ENCODE data around the gene UGGT2.
A peak's percentile ranks its signal among the peaks of the same experiment; 100 is the strongest.
"Not testable (repeated sequence)": the region's sequence is repeated elsewhere in the genome, so short reads cannot be mapped to it uniquely, and the experiment has no call there.

UGGT2 gene

GRCh38 chr13:95896301-95896700 is 156.9 kb downstream of the UGGT2 start:
- Histone ChIP-seq H2AFZ (ENCODE audit: low read length, unreplicated experiment) (no peak overlapping the region), H3K27me3 (ENCODE audit: insufficient read depth, low read length) (no peaks in the 10 kb centered on the region), H3K36me3 (ENCODE audit: insufficient read depth, low read length) (peaks cover 5% of the 10 kb centered on the region; the same call in 1 of the 2 replicates), H3K27ac (ENCODE audit: low read depth, low read length) (no peak overlapping the region), H3K79me2 (ENCODE audit: control insufficient read depth, insufficient read depth, low read length, unreplicated experiment) (no peaks in the 10 kb centered on the region), H3K4me3 (ENCODE audit: low read depth, low read length) (no peak overlapping the region), H3K4me1 (ENCODE audit: control insufficient read depth, insufficient read depth, low read length, unreplicated experiment) (peaks cover 12% of the 10 kb centered on the region)

DNA sequence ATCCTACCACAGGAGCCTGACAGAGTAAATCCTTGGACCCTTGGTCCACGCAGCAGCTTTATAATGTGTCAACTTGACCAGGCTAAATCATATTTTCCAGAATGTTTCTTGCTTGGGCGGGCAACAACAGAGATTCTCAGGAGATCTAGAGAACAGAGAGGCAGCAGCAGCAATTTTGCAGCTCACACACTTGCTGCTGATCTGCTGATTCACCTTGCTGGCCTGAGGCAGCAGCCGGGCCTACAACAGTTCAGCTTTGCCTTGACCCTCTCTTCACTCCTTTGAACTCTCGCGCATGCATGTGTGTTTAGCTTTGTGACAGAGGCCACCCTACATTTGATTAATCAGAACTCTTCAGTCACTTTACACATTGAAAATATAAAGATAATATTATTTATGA is 159.3 kb downstream of the UGGT2 start:
- no peak overlapping the region for H3K27ac ChIP-seq (ENCODE audit: low read depth, low read length)
- H3K36me3 ChIP-seq (ENCODE audit: insufficient read depth, low read length): no peaks in the 10 kb centered on the region; the same call in 1 of the 2 replicates
- H3K79me2 ChIP-seq (ENCODE audit: control insufficient read depth, insufficient read depth, low read length, unreplicated experiment): no peaks in the 10 kb centered on the region
- H3K4me3 ChIP-seq (ENCODE audit: low read depth, low read length): no peak overlapping the region
- H2AFZ ChIP-seq (ENCODE audit: low read length, unreplicated experiment): no peak overlapping the region
- no peaks in the 10 kb centered on the region for H3K27me3 ChIP-seq (ENCODE audit: insufficient read depth, low read length)
- H3K4me1 ChIP-seq (ENCODE audit: control insufficient read depth, insufficient read depth, low read length, unreplicated experiment): peaks cover 12% of the 10 kb centered on the region

DNA sequence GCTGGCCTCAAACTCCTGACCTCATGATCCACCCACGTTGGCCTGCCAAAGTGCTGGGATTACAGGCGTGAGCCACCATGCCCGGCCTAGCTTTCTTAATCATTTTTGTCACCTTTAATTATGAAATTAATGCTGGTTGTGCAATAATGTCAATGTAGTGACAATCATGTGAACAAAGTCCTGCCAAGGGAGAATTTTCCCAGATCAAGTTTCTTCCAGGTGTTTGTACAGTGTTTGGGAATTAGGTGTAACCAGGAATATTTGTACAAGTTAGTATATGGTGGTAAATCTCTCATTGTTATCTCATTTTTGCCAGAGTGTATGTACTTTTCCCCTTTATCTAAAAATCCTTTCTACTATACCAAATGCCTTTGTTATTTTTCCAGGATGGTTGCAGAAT is 171.1 kb downstream of the UGGT2 start:
- no peak overlapping the region for H3K27ac ChIP-seq (ENCODE audit: low read depth, low read length)
- no peaks in the 10 kb centered on the region for H3K4me1 ChIP-seq (ENCODE audit: control insufficient read depth, insufficient read depth, low read length, unreplicated experiment)
- no peaks in the 10 kb centered on the region for H3K27me3 ChIP-seq (ENCODE audit: insufficient read depth, low read length)
- H2AFZ ChIP-seq (ENCODE audit: low read length, unreplicated experiment): no peak overlapping the region
- H3K36me3 ChIP-seq (ENCODE audit: insufficient read depth, low read length): peaks cover 5% of the 10 kb centered on the region; the same call in 1 of the 2 replicates
- no peaks in the 10 kb centered on the region for H3K79me2 ChIP-seq (ENCODE audit: control insufficient read depth, insufficient read depth, low read length, unreplicated experiment)
- no peak overlapping the region for H3K4me3 ChIP-seq (ENCODE audit: low read depth, low read length)

DNA sequence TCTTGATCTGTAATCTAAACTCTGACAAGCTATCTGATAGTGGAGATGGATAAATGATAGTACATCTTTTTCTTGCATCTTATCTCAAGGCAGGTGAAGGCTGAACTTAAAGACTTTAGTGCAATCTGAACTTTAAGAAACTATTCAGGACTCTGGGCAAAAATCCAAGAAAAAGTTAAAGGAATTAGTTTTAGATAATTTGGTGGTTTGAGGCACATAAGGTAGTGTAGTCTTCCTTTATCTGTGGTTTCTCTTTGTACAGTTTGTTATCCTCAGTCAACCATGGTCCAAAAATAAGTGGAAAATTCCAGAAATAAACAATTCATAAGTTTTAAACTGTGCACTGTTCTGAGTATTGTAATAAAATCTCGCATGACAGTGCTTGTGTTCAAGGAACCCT is 172.9 kb downstream of the UGGT2 start:
- Histone ChIP-seq H3K4me1 (ENCODE audit: control insufficient read depth, insufficient read depth, low read length, unreplicated experiment) (no peaks in the 10 kb centered on the region), H3K4me3 (ENCODE audit: low read depth, low read length) (no peak overlapping the region), H3K27me3 (ENCODE audit: insufficient read depth, low read length) (no peaks in the 10 kb centered on the region), H3K27ac (ENCODE audit: low read depth, low read length) (no peak overlapping the region), H3K79me2 (ENCODE audit: control insufficient read depth, insufficient read depth, low read length, unreplicated experiment) (no peaks in the 10 kb centered on the region), H2AFZ (ENCODE audit: low read length, unreplicated experiment) (no peak overlapping the region), H3K36me3 (ENCODE audit: insufficient read depth, low read length) (peaks cover 11% of the 10 kb centered on the region)

DNA sequence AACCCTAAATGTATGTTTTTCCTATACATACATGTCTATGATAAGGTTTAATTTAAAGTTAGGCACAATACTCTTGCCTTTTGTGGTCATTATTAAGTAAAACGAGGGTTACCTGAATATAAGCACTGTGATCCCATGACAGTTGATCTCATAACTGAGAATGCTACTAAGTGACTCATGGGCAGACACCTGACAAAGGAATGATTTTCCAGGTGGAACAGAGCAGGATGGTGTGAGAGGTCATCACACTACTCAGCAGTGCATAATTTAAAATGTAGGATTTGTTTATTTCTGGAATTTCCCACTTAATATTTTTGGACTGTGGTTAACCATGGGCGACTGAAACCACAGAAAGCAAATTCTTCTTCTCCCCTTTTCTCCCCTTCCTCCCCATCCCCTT is 178.9 kb downstream of the UGGT2 start:
- Histone ChIP-seq H3K4me3 (ENCODE audit: low read depth, low read length) (no peak overlapping the region), H3K36me3 (ENCODE audit: insufficient read depth, low read length) (peaks cover 9% of the 10 kb centered on the region), H3K27me3 (ENCODE audit: insufficient read depth, low read length) (no peaks in the 10 kb centered on the region), H3K27ac (ENCODE audit: low read depth, low read length) (no peak overlapping the region), H3K4me1 (ENCODE audit: control insufficient read depth, insufficient read depth, low read length, unreplicated experiment) (no peaks in the 10 kb centered on the region), H3K79me2 (ENCODE audit: control insufficient read depth, insufficient read depth, low read length, unreplicated experiment) (no peaks in the 10 kb centered on the region), H2AFZ (ENCODE audit: low read length, unreplicated experiment) (no peak overlapping the region)

DNA sequence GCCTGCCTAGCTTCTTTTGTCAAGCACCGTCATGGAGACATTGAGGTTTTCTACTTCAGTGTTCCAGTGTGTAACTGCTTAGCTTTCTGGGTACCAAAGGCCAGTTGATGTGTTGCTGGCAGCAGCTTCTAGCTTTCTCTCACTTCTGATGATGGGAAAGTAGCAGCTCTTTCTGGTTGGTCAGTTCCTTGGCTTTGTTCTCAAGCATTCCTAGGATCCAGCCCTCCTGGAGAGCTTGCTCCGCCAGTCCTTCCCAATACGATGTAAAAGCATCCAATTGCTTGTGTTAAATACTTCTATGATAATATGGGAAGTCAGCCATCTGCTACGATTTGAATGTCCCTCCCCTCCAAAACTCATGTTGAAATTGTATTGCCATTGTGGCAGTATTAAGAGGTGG is 182.8 kb downstream of the UGGT2 start:
- H3K36me3 ChIP-seq (ENCODE audit: insufficient read depth, low read length): peaks cover 2% of the 10 kb centered on the region; the same call in 1 of the 2 replicates
- H2AFZ ChIP-seq (ENCODE audit: low read length, unreplicated experiment): no peak overlapping the region
- H3K27me3 ChIP-seq (ENCODE audit: insufficient read depth, low read length): no peaks in the 10 kb centered on the region
- H3K79me2 ChIP-seq (ENCODE audit: control insufficient read depth, insufficient read depth, low read length, unreplicated experiment): no peaks in the 10 kb centered on the region
- no peaks in the 10 kb centered on the region for H3K4me1 ChIP-seq (ENCODE audit: control insufficient read depth, insufficient read depth, low read length, unreplicated experiment)
- H3K4me3 ChIP-seq (ENCODE audit: low read depth, low read length): no peak overlapping the region
- no peak overlapping the region for H3K27ac ChIP-seq (ENCODE audit: low read depth, low read length)

DNA sequence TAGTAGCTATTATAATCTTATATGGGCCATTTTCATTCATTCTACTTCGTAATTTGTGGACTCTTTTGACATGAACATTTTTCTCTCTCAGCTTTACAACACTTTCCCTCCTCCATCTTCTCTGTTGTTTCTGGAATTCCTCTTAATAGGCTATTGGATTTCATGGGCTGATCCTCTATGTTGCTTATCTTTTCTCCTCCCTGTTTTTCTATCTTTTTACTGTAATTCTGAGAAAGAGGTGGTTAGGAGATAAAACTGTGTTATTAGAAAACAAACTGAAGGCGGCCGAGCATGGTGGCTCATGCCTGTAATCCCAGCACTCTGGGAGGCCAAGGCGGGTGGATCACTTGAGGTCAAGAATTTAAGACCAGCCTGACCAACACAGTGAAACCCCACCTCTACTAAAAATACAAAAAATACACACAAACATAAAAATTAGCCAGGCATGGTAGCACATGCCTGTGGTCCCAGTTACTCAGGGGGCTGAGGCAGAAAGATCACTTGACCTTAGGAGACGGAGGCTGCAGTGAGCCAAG is 188.1 kb downstream of the UGGT2 start:
- Histone ChIP-seq H3K27ac (ENCODE audit: low read depth, low read length) (no peak overlapping the region), H2AFZ (ENCODE audit: low read length, unreplicated experiment) (no peak overlapping the region), H3K4me1 (ENCODE audit: control insufficient read depth, insufficient read depth, low read length, unreplicated experiment) (no peaks in the 10 kb centered on the region), H3K4me3 (ENCODE audit: low read depth, low read length) (no peak overlapping the region), H3K36me3 (ENCODE audit: insufficient read depth, low read length) (no peaks in the 10 kb centered on the region), H3K27me3 (ENCODE audit: insufficient read depth, low read length) (no peaks in the 10 kb centered on the region), H3K79me2 (ENCODE audit: control insufficient read depth, insufficient read depth, low read length, unreplicated experiment) (no peaks in the 10 kb centered on the region)

DNA sequence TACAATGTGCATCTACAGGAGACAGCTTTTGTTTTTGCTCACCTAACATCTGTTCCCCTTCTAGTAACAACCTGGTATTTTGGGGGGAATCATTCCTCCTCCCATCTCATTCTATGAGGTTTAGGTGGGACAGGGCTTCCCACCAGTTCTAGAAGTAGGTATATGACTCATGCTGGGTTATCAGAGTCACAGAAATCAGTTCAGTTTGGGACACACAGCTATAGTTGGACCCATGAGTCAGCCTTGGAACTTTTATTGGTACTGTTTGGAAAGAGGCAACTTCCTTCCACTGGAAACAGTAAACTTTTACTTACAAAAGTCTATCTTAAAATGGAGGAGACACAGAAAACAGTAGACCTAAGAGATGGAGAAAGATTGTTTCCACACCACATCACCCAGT is 190.8 kb downstream of the UGGT2 start:
- Histone ChIP-seq H3K4me1 (ENCODE audit: control insufficient read depth, insufficient read depth, low read length, unreplicated experiment) (peaks cover 13% of the 10 kb centered on the region), H2AFZ (ENCODE audit: low read length, unreplicated experiment) (no peak overlapping the region), H3K27ac (ENCODE audit: low read depth, low read length) (no peak overlapping the region), H3K79me2 (ENCODE audit: control insufficient read depth, insufficient read depth, low read length, unreplicated experiment) (no peaks in the 10 kb centered on the region), H3K36me3 (ENCODE audit: insufficient read depth, low read length) (no peaks in the 10 kb centered on the region), H3K4me3 (ENCODE audit: low read depth, low read length) (no peak overlapping the region), H3K27me3 (ENCODE audit: insufficient read depth, low read length) (no peaks in the 10 kb centered on the region)

DNA sequence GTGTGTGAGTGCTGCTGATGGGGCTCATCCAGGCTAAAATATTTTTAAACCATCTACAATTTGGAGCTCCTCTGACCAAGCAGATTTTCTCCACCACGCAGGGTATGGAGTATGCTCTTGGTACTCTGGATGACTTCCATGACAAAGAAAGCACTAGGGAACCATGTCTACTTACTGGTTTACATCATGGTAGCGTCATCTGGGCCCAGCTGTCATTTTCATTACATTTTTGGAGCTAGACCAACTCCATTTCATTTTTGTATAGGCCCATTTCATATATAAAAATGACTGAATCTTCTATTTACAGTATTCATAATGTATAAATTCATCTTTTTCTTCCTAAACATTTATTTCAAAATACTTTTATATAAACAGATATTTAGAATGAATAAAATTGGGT is 191.9 kb downstream of the UGGT2 start:
- no peaks in the 10 kb centered on the region for H3K27me3 ChIP-seq (ENCODE audit: insufficient read depth, low read length)
- no peaks in the 10 kb centered on the region for H3K79me2 ChIP-seq (ENCODE audit: control insufficient read depth, insufficient read depth, low read length, unreplicated experiment)
- no peak overlapping the region for H3K27ac ChIP-seq (ENCODE audit: low read depth, low read length)
- peaks cover 13% of the 10 kb centered on the region for H3K4me1 ChIP-seq (ENCODE audit: control insufficient read depth, insufficient read depth, low read length, unreplicated experiment)
- no peak overlapping the region for H3K4me3 ChIP-seq (ENCODE audit: low read depth, low read length)
- no peak overlapping the region for H2AFZ ChIP-seq (ENCODE audit: low read length, unreplicated experiment)
- no peaks in the 10 kb centered on the region for H3K36me3 ChIP-seq (ENCODE audit: insufficient read depth, low read length)

- Histone ChIP-seq H2AFZ (ENCODE audit: low read length, unreplicated experiment) (peak overlapping the region; percentile 49), H3K4me3 (ENCODE audit: low read depth, low read length) (no peak overlapping the region), H3K36me3 (ENCODE audit: insufficient read depth, low read length) (peaks cover 8% of the 10 kb centered on the region), H3K27ac (ENCODE audit: low read depth, low read length) (peak overlapping the region; percentile 42; the same call in 1 of the 2 replicates), H3K4me1 (ENCODE audit: control insufficient read depth, insufficient read depth, low read length, unreplicated experiment) (peaks cover 13% of the 10 kb centered on the region), H3K27me3 (ENCODE audit: insufficient read depth, low read length) (no peaks in the 10 kb centered on the region), H3K79me2 (ENCODE audit: control insufficient read depth, insufficient read depth, low read length, unreplicated experiment) (no peaks in the 10 kb centered on the region)
Observed at GRCh38 chr13:95858286-95859075, 194.7 kb downstream of the UGGT2 start.

GRCh38 chr13:95845656-95846055 is 207.5 kb downstream of the UGGT2 start:
- not testable (repeated sequence) for H3K27ac ChIP-seq (ENCODE audit: low read depth, low read length)
- peaks cover 24% of the 10 kb centered on the region for H3K36me3 ChIP-seq (ENCODE audit: insufficient read depth, low read length)

More at GRCh38 chr13:95845656-95846055, 207.5 kb downstream of the UGGT2 start:
- not testable (repeated sequence) for H3K4me1 ChIP-seq (ENCODE audit: control insufficient read depth, insufficient read depth, low read length, unreplicated experiment); H2AFZ ChIP-seq (ENCODE audit: low read length, unreplicated experiment); H3K4me3 ChIP-seq (ENCODE audit: low read depth, low read length); H3K27me3 ChIP-seq (ENCODE audit: insufficient read depth, low read length); H3K79me2 ChIP-seq (ENCODE audit: control insufficient read depth, insufficient read depth, low read length, unreplicated experiment)

Data from ACC112 (cell line).